AG10803 (cell line): Measurements from ENCODE around the gene ALOXE3.
A peak's percentile ranks its signal among the peaks of the same experiment; 100 is the strongest.

Experiments
- DNase-seq: peaks from one replicate; pipeline ENCODE4 v3.0.0; 2010; ENCODE audit warnings: low read depth
- H3K4me3 ChIP-seq: 2 replicates; pipeline ENCODE4 v1.5.1; 2011; ENCODE audit warnings: mild to moderate bottlenecking, low read length, control low read depth
- TF ChIP-seq, protein P1 (sequence below): conservative IDR thresholded peaks from 2 replicates; pipeline ENCODE4 v1.5.1; 2011; ENCODE audit warnings: mild to moderate bottlenecking, low read length, control low read depth, inconsistent platforms

ALOXE3 gene

GRCh38 chr17:8059131-8059530 is 59.2 kb downstream of the ALOXE3 start:
- TF ChIP-seq, protein P1, sequence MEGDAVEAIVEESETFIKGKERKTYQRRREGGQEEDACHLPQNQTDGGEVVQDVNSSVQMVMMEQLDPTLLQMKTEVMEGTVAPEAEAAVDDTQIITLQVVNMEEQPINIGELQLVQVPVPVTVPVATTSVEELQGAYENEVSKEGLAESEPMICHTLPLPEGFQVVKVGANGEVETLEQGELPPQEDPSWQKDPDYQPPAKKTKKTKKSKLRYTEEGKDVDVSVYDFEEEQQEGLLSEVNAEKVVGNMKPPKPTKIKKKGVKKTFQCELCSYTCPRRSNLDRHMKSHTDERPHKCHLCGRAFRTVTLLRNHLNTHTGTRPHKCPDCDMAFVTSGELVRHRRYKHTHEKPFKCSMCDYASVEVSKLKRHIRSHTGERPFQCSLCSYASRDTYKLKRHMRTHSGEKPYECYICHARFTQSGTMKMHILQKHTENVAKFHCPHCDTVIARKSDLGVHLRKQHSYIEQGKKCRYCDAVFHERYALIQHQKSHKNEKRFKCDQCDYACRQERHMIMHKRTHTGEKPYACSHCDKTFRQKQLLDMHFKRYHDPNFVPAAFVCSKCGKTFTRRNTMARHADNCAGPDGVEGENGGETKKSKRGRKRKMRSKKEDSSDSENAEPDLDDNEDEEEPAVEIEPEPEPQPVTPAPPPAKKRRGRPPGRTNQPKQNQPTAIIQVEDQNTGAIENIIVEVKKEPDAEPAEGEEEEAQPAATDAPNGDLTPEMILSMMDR: no peak
- H3K4me3 ChIP-seq: no peak overlapping the region
- DNase-seq: no peak

GRCh38 chr17:8057691-8058114 is 60.6 kb downstream of the ALOXE3 start:
- H3K4me3 ChIP-seq: no peak overlapping the region
- DNase-seq: peak; percentile 73
- TF ChIP-seq, protein P1: peak; percentile 82

- no peak for DNase-seq
- no peak overlapping the region for H3K4me3 ChIP-seq
- TF ChIP-seq, protein P1: no peak
Observed at GRCh38 chr17:8056976-8057625, 61.2 kb downstream of the ALOXE3 start.

DNA sequence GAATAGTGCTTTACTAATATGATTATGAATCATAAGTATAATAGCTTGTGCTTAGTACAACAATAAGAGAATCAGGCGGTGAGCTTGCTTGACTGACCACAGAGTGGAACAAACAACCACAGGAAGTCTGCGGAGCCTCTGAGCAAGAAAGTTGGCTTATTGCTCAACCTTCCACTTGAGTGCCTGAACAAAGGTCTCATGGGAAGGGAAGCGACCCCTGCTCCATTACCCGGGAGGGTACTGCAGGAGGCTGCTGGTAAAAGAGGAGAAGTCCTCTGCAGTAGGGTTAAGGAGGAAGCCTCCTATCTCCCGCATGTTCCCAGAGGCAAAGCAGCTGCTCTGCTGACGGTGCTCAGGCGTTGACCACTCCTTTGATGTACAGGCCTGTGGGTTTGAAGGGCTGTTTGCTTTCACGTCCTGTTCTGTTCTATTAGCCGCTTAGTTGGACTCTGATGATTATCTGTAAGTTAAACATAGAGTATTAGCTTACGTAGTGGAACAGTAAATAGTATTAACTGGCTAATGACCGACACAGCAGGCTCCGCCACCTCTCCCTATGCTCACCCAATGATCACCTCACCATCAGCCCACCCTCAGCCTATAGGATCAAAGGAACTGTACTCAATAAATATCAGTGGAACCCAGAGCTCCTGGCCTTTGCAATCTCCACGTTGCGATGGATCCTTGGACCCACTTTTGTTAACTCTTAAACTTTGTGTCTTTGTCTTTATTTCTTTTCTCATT is 61.9 kb downstream of the ALOXE3 start:
- no peak overlapping the region for H3K4me3 ChIP-seq
- DNase-seq: peak; percentile 63
- TF ChIP-seq, protein P1: no peak

- TF ChIP-seq, protein P1: no peak
- no peak for DNase-seq
- no peak overlapping the region for H3K4me3 ChIP-seq
Observed at GRCh38 chr17:8055851-8056231, 62.5 kb downstream of the ALOXE3 start.

GRCh38 chr17:8053600-8053999 is 64.7 kb downstream of the ALOXE3 start:
- TF ChIP-seq, protein P1: no peak
- H3K4me3 ChIP-seq: no peak overlapping the region
- peak; percentile 12 for DNase-seq
